CD4-positive, CD25-positive, alpha-beta regulatory T cell (primary cell): Measurements from ENCODE around the gene SELENOW. TPM values are rescaled to one million over a fixed set of nuclear protein-coding genes. Genes with fewer than 3 reads are reported as not detected.
"Not testable (repeated sequence)": the region's sequence is repeated elsewhere in the genome, so short reads cannot be mapped to it uniquely, and the experiment has no call there.

Experiments used
- ATAC-seq, 2 donors: fragments of 150-1000 bp; cut with Tn5 transposase; one replicate each; pipeline ENCODE4 v1.10.0; 2021; ENCODE audit warnings: low read depth in 2 of 2, moderate number of reproducible peaks in 2 of 2, moderate library complexity in 1 of 2
- DNase-seq, 3 donors: peaks; one replicate each; pipeline versions ENCODE4 v3.0.0 to v3.0.0-alpha.2; 2012 to 2022; ENCODE audit warnings: mixed read lengths in 1 of 3
- H3K27ac ChIP-seq: one replicate; pipeline ENCODE4 v1.7.0; 2013; ENCODE audit warnings: mild to moderate bottlenecking, low read length; ENCODE audit not compliant: insufficient read depth, poor library complexity, severe bottlenecking
- H3K27me3 ChIP-seq: one replicate; pipeline ENCODE4 v1.7.0; 2013; ENCODE audit warnings: low read length; ENCODE audit not compliant: control insufficient read depth, insufficient read depth
- H3K36me3 ChIP-seq: one replicate; pipeline ENCODE4 v1.7.0; 2013; ENCODE audit warnings: mild to moderate bottlenecking, low read length, moderate library complexity; ENCODE audit not compliant: control insufficient read depth, insufficient read depth
- H3K4me1 ChIP-seq: 2 replicates; pipeline ENCODE4 v1.7.0; 2013; ENCODE audit warnings: mild to moderate bottlenecking, low read length; ENCODE audit not compliant: insufficient read depth, control insufficient read depth, poor library complexity, severe bottlenecking
- H3K4me3 ChIP-seq: one replicate; pipeline ENCODE4 v1.7.0; 2013; ENCODE audit warnings: low read depth, mild to moderate bottlenecking, low read length, moderate library complexity
- H3K9me3 ChIP-seq, 2 experiments: 1 replicate in 1 of 2; 2 replicates in 1 of 2; pipeline ENCODE4 v1.7.0; 2013; ENCODE audit warnings: low read length in 2 of 2, mild to moderate bottlenecking in 1 of 2, moderate library complexity in 1 of 2; ENCODE audit not compliant: control insufficient read depth in 2 of 2
- H3K27ac Mint-ChIP-seq, 3 donors: one replicate each; pipeline ENCODE4 v1.8.0; 2020 to 2022; ENCODE audit warnings: mild to moderate bottlenecking in 3 of 3, mixed read lengths in 3 of 3, moderate library complexity in 2 of 3
- H3K27me3 Mint-ChIP-seq: one replicate; pipeline ENCODE4 v1.8.0; 2022; ENCODE audit warnings: mild to moderate bottlenecking, mixed read lengths
- H3K36me3 Mint-ChIP-seq: one replicate; pipeline ENCODE4 v1.8.0; 2020; ENCODE audit warnings: mixed read lengths
- H3K4me1 Mint-ChIP-seq, 4 donors: one replicate each; pipeline ENCODE4 v1.8.0; 2020 to 2022; ENCODE audit warnings: mixed read lengths in 4 of 4, mild to moderate bottlenecking in 1 of 4
- H3K4me3 Mint-ChIP-seq, 4 donors: one replicate each; pipeline ENCODE4 v1.8.0; 2020 to 2022; ENCODE audit warnings: mild to moderate bottlenecking in 4 of 4, mixed read lengths in 4 of 4, moderate library complexity in 3 of 4
- H3K9me3 Mint-ChIP-seq, 7 donors: one replicate each; pipeline ENCODE4 v1.8.0; 2020 to 2022; ENCODE audit warnings: mixed read lengths in 7 of 7, mild to moderate bottlenecking in 3 of 7, moderate library complexity in 2 of 7
- polyA plus RNA-seq, 4 donors: library from polyadenylated mRNA; unstranded; fragments of 300-500 nt; fragmentation: Illumina TruSeq; gene quantifications; one replicate each; pipeline ENCODE4 v1.2.3, GENCODE V29; 2021
- total RNA-seq: library from RNA; stranded (reverse); gene quantifications from one replicate; pipeline ENCODE4 v1.2.3, GENCODE V29; 2022

Gene SELENOW
- total and polyA plus RNA-seq, 5 donors from 2014 or later: 119 to 422 (median 373) TPM

- Histone ChIP-seq H3K4me1 (peaks cover 28% of the 10 kb centered on the region), H3K9me3 (no peaks in the 10 kb centered on the region), H3K36me3 (peaks cover under 1% of the 10 kb centered on the region), H3K27ac (no peak overlapping the region), H3K27me3 (no peaks in the 10 kb centered on the region), H3K4me3 (no peak overlapping the region)
- no peak overlapping the region for H3K27ac Mint-ChIP-seq
- no peaks in the 10 kb centered on the region for H3K9me3 Mint-ChIP-seq
- no peaks in the 10 kb centered on the region for H3K36me3 Mint-ChIP-seq
- ATAC-seq (no peak), DNase-seq (no peak)
- peak overlapping the region in 3 of 4 donors; percentile 48 to 63 (median 55) for H3K4me3 Mint-ChIP-seq
- H3K27me3 Mint-ChIP-seq: no peaks in the 10 kb centered on the region
- H3K4me1 Mint-ChIP-seq: peaks cover 0 to 21% (median 11%) of the 10 kb centered on the region in 4 donors
Measured at GRCh38 chr19:47741544-47742140, 36.9 kb upstream of the SELENOW start.

GRCh38 chr19:47742634-47743033, 35.9 kb upstream of the SELENOW start:
- no peak overlapping the region for H3K27ac Mint-ChIP-seq
- no peaks in the 10 kb centered on the region for H3K27me3 Mint-ChIP-seq
- no peak for ATAC-seq
- Histone ChIP-seq H3K4me1 (peaks cover 37% of the 10 kb centered on the region), H3K9me3 (no peaks in the 10 kb centered on the region), H3K27me3 (no peaks in the 10 kb centered on the region), H3K36me3 (peaks cover 9% of the 10 kb centered on the region), H3K27ac (peak overlapping the region; percentile 5), H3K4me3 (no peak overlapping the region)
- DNase-seq: no peak
- H3K4me1 Mint-ChIP-seq: peaks cover 0 to 28% (median 16%) of the 10 kb centered on the region in 4 donors
- no peaks in the 10 kb centered on the region for H3K9me3 Mint-ChIP-seq
- no peaks in the 10 kb centered on the region for H3K36me3 Mint-ChIP-seq
- H3K4me3 Mint-ChIP-seq: peak overlapping the region; percentile 16 to 63 (median 46)

GRCh38 chr19:47745010-47745901, 33.2 kb upstream of the SELENOW start, which contains the start of gene NOP53:
NOP53 (plus strand) TSS chr19:47745546; CDS start chr19:47745560, 14 bp downstream.
- peaks cover 49% of the 10 kb centered on the region for H3K4me1 ChIP-seq
- H3K27ac ChIP-seq: peak within 1 kb of the TSS; percentile 98
- Mint-ChIP-seq H3K4me3 (peak within 1 kb of the TSS; percentile 95 to 100 (median 96)), H3K27ac (peak within 1 kb of the TSS; percentile 100), H3K9me3 (no peaks in the 10 kb centered on the region), H3K36me3 (peaks cover 9% of the 10 kb centered on the region), H3K27me3 (no peaks in the 10 kb centered on the region), H3K4me1 (peaks cover 5 to 46% (median 26%) of the 10 kb centered on the region in 4 donors)
- peaks cover 33% of the 10 kb centered on the region for H3K36me3 ChIP-seq
- ATAC-seq (peak; percentile 79), DNase-seq (peak; percentile 92 to 98 (median 97))
- H3K9me3 ChIP-seq: no peaks in the 10 kb centered on the region
- H3K27me3 ChIP-seq: no peaks in the 10 kb centered on the region
- peak within 1 kb of the TSS; percentile 82 for H3K4me3 ChIP-seq

- H3K4me1 Mint-ChIP-seq: peaks cover 5 to 46% (median 26%) of the 10 kb centered on the region in 4 donors
Measured at GRCh38 chr19:47746129-47746528, 32.4 kb upstream of the SELENOW start.

GRCh38 chr19:47749326-47749725, 29.2 kb upstream of the SELENOW start:
- Mint-ChIP-seq H3K27ac (peak overlapping the region in 1 of 3 donors; percentile 51), H3K36me3 (peaks cover 19% of the 10 kb centered on the region), H3K27me3 (no peaks in the 10 kb centered on the region), H3K4me3 (peak overlapping the region in 2 of 4 donors; percentile 42 to 85), H3K9me3 (no peaks in the 10 kb centered on the region), H3K4me1 (peaks cover 5 to 50% (median 23%) of the 10 kb centered on the region in 4 donors)
- Histone ChIP-seq H3K4me1 (peaks cover 36% of the 10 kb centered on the region), H3K9me3 (no peaks in the 10 kb centered on the region), H3K4me3 (no peak overlapping the region), H3K36me3 (peaks cover 71% of the 10 kb centered on the region), H3K27ac (no peak overlapping the region), H3K27me3 (no peaks in the 10 kb centered on the region)
- DNase-seq (no peak), ATAC-seq (no peak)

More at GRCh38 chr19:47746129-47746528, 32.4 kb upstream of the SELENOW start:
- Mint-ChIP-seq H3K27ac (peak overlapping the region; percentile 79 to 100 (median 100)), H3K4me3 (peak overlapping the region; percentile 95 to 100 (median 96))
- not testable (repeated sequence) for ATAC-seq, H3K27me3 Mint-ChIP-seq, H3K9me3 Mint-ChIP-seq, H3K36me3 Mint-ChIP-seq, H3K9me3 ChIP-seq, H3K27me3 ChIP-seq, DNase-seq
- Histone ChIP-seq H3K4me1 (peaks cover 49% of the 10 kb centered on the region), H3K36me3 (peaks cover 42% of the 10 kb centered on the region), H3K4me3 (peak overlapping the region; percentile 82), H3K27ac (peak overlapping the region; percentile 98)

- H3K9me3 Mint-ChIP-seq: no peaks in the 10 kb centered on the region
- peaks cover 29% of the 10 kb centered on the region for H3K4me1 ChIP-seq
- no peak overlapping the region for H3K27ac ChIP-seq
- H3K9me3 ChIP-seq: no peaks in the 10 kb centered on the region
- H3K36me3 ChIP-seq: peaks cover 81% of the 10 kb centered on the region
- H3K4me3 Mint-ChIP-seq: no peak overlapping the region
- no peak overlapping the region for H3K4me3 ChIP-seq
- H3K27ac Mint-ChIP-seq: peak overlapping the region in 1 of 3 donors; percentile 84
- peaks cover 19% of the 10 kb centered on the region for H3K36me3 Mint-ChIP-seq
- no peaks in the 10 kb centered on the region for H3K27me3 Mint-ChIP-seq
- peaks cover 5 to 40% (median 18%) of the 10 kb centered on the region in 4 donors for H3K4me1 Mint-ChIP-seq
- no peaks in the 10 kb centered on the region for H3K27me3 ChIP-seq
- DNase-seq (no peak), ATAC-seq (no peak)
Measured at GRCh38 chr19:47750752-47751151, 27.8 kb upstream of the SELENOW start.

- Mint-ChIP-seq H3K27me3 (no peaks in the 10 kb centered on the region), H3K36me3 (peaks cover 27% of the 10 kb centered on the region), H3K4me3 (peak overlapping the region in 1 of 4 donors; percentile 35), H3K9me3 (no peaks in the 10 kb centered on the region), H3K4me1 (peaks cover 5 to 30% (median 12%) of the 10 kb centered on the region in 4 donors), H3K27ac (no peak overlapping the region)
- DNase-seq (no peak), ATAC-seq (no peak)
- Histone ChIP-seq H3K27me3 (no peaks in the 10 kb centered on the region), H3K27ac (no peak overlapping the region), H3K36me3 (peaks cover 90% of the 10 kb centered on the region), H3K4me3 (no peak overlapping the region), H3K9me3 (no peaks in the 10 kb centered on the region), H3K4me1 (peaks cover 13% of the 10 kb centered on the region)
Measured at GRCh38 chr19:47752440-47753211, 25.9 kb upstream of the SELENOW start.
